Upper lobe of left lung (tissue), 6 donors: Measurements from ENCODE around the gene UBASH3B. TPM values are rescaled to one million over a fixed set of nuclear protein-coding genes. Genes with fewer than 3 reads are reported as not detected.
"Not testable (repeated sequence)": the region's sequence is repeated elsewhere in the genome, so short reads cannot be mapped to it uniquely, and the experiment has no call there.

Experiments
- ATAC-seq, 2 donors: fragments of 200-7000 bp; cut with Tn5 transposase; one replicate each; pipeline ENCODE4 v1.9.1; 2022; ENCODE audit warnings: mild to moderate bottlenecking in 2 of 2, moderate library complexity in 2 of 2; ENCODE audit not compliant: low FRiP score in 2 of 2
- DNase-seq, 2 donors: peaks; one replicate each; pipeline ENCODE4 v3.0.0-alpha.2; 2019 to 2020
- H3K27ac ChIP-seq, 4 donors: fragments of 200-600 bp; sonication (generic); one replicate each; pipeline ENCODE4 v1.5.1; 2016 to 2019
- H3K27me3 ChIP-seq, 4 donors: fragments of 200-600 bp; sonication (generic); one replicate each; pipeline ENCODE4 v1.5.1; 2017 to 2019
- H3K36me3 ChIP-seq, 4 donors: fragments of 200-600 bp; sonication (generic); one replicate each; pipeline ENCODE4 v1.5.1; 2016 to 2019
- H3K4me1 ChIP-seq, 4 donors: fragments of 200-600 bp; sonication (generic); one replicate each; pipeline ENCODE4 v1.5.1; 2018 to 2019
- H3K4me3 ChIP-seq, 4 donors: fragments of 200-600 bp; sonication (generic); one replicate each; pipeline ENCODE4 v1.5.1; 2017 to 2019; ENCODE audit warnings: mild to moderate bottlenecking in 2 of 4, moderate library complexity in 1 of 4
- H3K9me3 ChIP-seq, 4 donors: fragments of 200-600 bp; sonication (generic); one replicate each; pipeline ENCODE4 v1.5.1; 2018 to 2019
- CTCF ChIP-seq, 6 experiments: fragments of 450-650 bp in 4 of 6; fragments of 200-600 bp in 2 of 6; sonication (generic) in 2 of 6; IDR thresholded peaks; one replicate each; pipeline ENCODE4 v1.5.1; 2016 to 2019; ENCODE audit warnings: antibody characterized with exemption in 6 of 6
- EP300 ChIP-seq, 4 donors: sonication (generic); formaldehyde crosslinking; IDR thresholded peaks; one replicate each; pipeline ENCODE4 v1.5.1; 2017; ENCODE audit warnings: antibody characterized with exemption in 4 of 4, control low read depth in 2 of 4
- POLR2A ChIP-seq, 4 donors: fragments of 450-650 bp; IDR thresholded peaks; one replicate each; pipeline ENCODE4 v1.5.1; 2016 to 2017; ENCODE audit warnings: antibody characterized with exemption in 4 of 4, mild to moderate bottlenecking in 2 of 4
- POLR2AphosphoS5 ChIP-seq, 2 donors: sonication (generic); formaldehyde crosslinking; IDR thresholded peaks; one replicate each; pipeline ENCODE4 v1.5.1; 2017; ENCODE audit warnings: antibody characterized with exemption in 2 of 2
- WGBS, 2 donors: methylation state at CpG; one replicate each; pipeline ENCODE4 v1.1.5; 2017 to 2018; 5-methylcytosine and 5-hydroxymethylcytosine counted together
- total RNA-seq, 6 donors: library from RNA; depleted of rRNA in 4 of 6; stranded (reverse); fragments of >200 nt in 4 of 6; gene quantifications; one replicate each; pipeline versions ENCODE4 v1.1.0 to v1.2.1, GENCODE V29; 2016 to 2021
- donor health status: DM: no; HTN: no; CAD: no; lungs with moderate emphysema.
- donor health status: DM: no; HTN: yes; CAD: no; lungs with severe emphysema.

Gene UBASH3B, protein sequence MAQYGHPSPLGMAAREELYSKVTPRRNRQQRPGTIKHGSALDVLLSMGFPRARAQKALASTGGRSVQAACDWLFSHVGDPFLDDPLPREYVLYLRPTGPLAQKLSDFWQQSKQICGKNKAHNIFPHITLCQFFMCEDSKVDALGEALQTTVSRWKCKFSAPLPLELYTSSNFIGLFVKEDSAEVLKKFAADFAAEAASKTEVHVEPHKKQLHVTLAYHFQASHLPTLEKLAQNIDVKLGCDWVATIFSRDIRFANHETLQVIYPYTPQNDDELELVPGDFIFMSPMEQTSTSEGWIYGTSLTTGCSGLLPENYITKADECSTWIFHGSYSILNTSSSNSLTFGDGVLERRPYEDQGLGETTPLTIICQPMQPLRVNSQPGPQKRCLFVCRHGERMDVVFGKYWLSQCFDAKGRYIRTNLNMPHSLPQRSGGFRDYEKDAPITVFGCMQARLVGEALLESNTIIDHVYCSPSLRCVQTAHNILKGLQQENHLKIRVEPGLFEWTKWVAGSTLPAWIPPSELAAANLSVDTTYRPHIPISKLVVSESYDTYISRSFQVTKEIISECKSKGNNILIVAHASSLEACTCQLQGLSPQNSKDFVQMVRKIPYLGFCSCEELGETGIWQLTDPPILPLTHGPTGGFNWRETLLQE
- 10 to 100 TPM; 24.0 to 54.2 (median 40.4) TPM for total RNA-seq

- peak; percentile 91 for ATAC-seq
- Histone ChIP-seq H3K36me3 (no peaks in the 10 kb centered on the region), H3K27me3 (no peaks in the 10 kb centered on the region), H3K4me1 (peaks cover 11 to 27% (median 21%) of the 10 kb centered on the region in 4 donors), H3K4me3 (peak within 1 kb of the TSS; percentile 73 to 93 (median 84)), H3K27ac (peak within 1 kb of the TSS; percentile 93 to 97 (median 94)), H3K9me3 (no peaks in the 10 kb centered on the region)
- TF ChIP-seq CTCF (IDR thresholded peaks at IDR 0.05) = peak in 4 of 6 experiments; percentile 10 to 18 (median 14)
- peak; percentile 27 to 46 for TF ChIP-seq POLR2AphosphoS5 (IDR thresholded peaks at IDR 0.05)
- peak in 2 of 4 donors; percentile 33 to 63 for TF ChIP-seq POLR2A (IDR thresholded peaks at IDR 0.05)
- no peak for TF ChIP-seq EP300 (IDR thresholded peaks at IDR 0.05)
- DNase-seq = peak; percentile 87 to 93
- 1 to 2% methylated on average over 17 to 19 of the region's 39 CpGs for WGBS, 2 donors
Observed at GRCh38 chr11:122655527-122656072, at the start of gene UBASH3B. Gene UBASH3B (plus strand): TSS chr11:122655722. CDS start chr11:122656050, 328 bp downstream.

GRCh38 chr11:122607162-122607561, 48.4 kb upstream of the UBASH3B start:
- H3K27ac ChIP-seq, ATAC-seq, H3K9me3 ChIP-seq, H3K4me1 ChIP-seq, H3K4me3 ChIP-seq, H3K27me3 ChIP-seq, H3K36me3 ChIP-seq: not testable (repeated sequence)
- WGBS, 2 donors = 48 to 53% methylated on average over 2 of the region's 2 CpGs
- peak in 1 of 2 donors; percentile 47 for DNase-seq

DNA sequence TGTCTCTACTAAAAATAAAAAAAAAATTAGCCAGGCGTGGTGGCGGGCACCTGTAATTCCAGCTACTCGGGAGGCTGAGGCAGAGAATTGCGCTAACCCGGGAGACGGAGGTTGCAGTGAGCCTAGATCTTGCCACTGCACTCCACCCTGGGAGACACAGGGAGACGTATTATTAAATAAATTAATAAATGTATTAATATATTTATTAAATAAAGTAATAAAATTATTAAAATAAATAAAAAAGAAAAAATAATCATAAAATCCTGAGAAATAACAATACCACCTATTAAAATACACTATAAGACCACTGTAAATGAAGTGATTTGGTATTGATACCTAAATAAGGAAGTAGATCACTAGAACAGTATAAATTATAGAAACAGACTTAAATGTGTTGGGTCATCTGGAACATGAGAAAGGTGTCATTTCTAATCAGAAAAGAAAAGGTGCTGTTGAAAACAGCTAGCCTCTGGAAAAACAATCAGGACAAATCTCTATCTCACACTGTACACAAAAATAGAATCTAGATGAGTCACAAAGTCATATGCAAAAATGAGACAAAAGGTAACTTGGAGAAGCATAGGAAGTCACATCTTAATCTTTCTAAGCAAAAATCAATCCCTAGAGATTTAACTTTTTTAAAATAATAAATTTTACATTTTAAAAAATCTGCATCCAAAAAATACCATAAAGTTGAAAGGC, 43.2 kb upstream of the UBASH3B start:
- 94 to 98% methylated on average over 7 of the region's 7 CpGs for WGBS, 2 donors
- TF ChIP-seq CTCF (IDR thresholded peaks at IDR 0.05) (no peak), POLR2A (IDR thresholded peaks at IDR 0.05) (no peak), EP300 (IDR thresholded peaks at IDR 0.05) (no peak), POLR2AphosphoS5 (IDR thresholded peaks at IDR 0.05) (no peak)

GRCh38 chr11:122616718-122617117, 38.8 kb upstream of the UBASH3B start:
- TF ChIP-seq EP300 (IDR thresholded peaks at IDR 0.05) (no peak), CTCF (IDR thresholded peaks at IDR 0.05) (no peak), POLR2AphosphoS5 (IDR thresholded peaks at IDR 0.05) (no peak), POLR2A (IDR thresholded peaks at IDR 0.05) (no peak)
- no peak for DNase-seq
- 43 to 59% methylated on average over 4 of the region's 4 CpGs for WGBS, 2 donors
- H3K9me3 ChIP-seq = no peaks in the 10 kb centered on the region
- ATAC-seq = peak in 1 of 2 donors; percentile 32
- H3K4me3 ChIP-seq = no peak overlapping the region
- H3K27ac ChIP-seq = no peak overlapping the region
- no peaks in the 10 kb centered on the region for H3K36me3 ChIP-seq
- peaks cover 0 to 3% (median 1%) of the 10 kb centered on the region in 4 donors for H3K4me1 ChIP-seq
- H3K27me3 ChIP-seq = no peaks in the 10 kb centered on the region

More for the DNA sequence above, 43.2 kb upstream of the UBASH3B start:
- H3K36me3 ChIP-seq = no peaks in the 10 kb centered on the region
- H3K9me3 ChIP-seq = no peaks in the 10 kb centered on the region
- H3K4me3 ChIP-seq = no peak overlapping the region
- no peak overlapping the region for H3K27ac ChIP-seq
- peaks cover 0 to 3% (median 1%) of the 10 kb centered on the region in 4 donors for H3K4me1 ChIP-seq
- DNase-seq (no peak), ATAC-seq (no peak)
- H3K27me3 ChIP-seq = no peaks in the 10 kb centered on the region

GRCh38 chr11:122617297-122617696, 38.2 kb upstream of the UBASH3B start:
- no peak for ATAC-seq
- H3K9me3 ChIP-seq = no peaks in the 10 kb centered on the region
- TF ChIP-seq POLR2A (IDR thresholded peaks at IDR 0.05) (no peak), CTCF (IDR thresholded peaks at IDR 0.05) (no peak), EP300 (IDR thresholded peaks at IDR 0.05) (no peak), POLR2AphosphoS5 (IDR thresholded peaks at IDR 0.05) (no peak)
- H3K4me3 ChIP-seq = no peak overlapping the region
- no peak for DNase-seq
- H3K27ac ChIP-seq = no peak overlapping the region
- H3K27me3 ChIP-seq = no peaks in the 10 kb centered on the region
- WGBS, 2 donors = 84 to 94% methylated on average over 5 of the region's 5 CpGs
- H3K4me1 ChIP-seq = peaks cover 0 to 3% (median 1%) of the 10 kb centered on the region in 4 donors
- no peaks in the 10 kb centered on the region for H3K36me3 ChIP-seq
